Jurkat, Clone E6-1 (cell line): ENCODE data around the gene MED27.

Source experiments
- DNase-seq: peaks from one replicate; pipeline ENCODE4 v3.0.0-alpha.2; 2011; ENCODE audit warnings: low read depth, low spot score
- H3K4me3 ChIP-seq: 2 replicates; pipeline ENCODE4 v1.5.1; 2011; ENCODE audit warnings: mild to moderate bottlenecking, low read length, control low read depth, moderate library complexity

MED27 gene

GRCh38 chr9:131854896-131855613, 224.6 kb downstream of the MED27 start:
- no peak for DNase-seq
- no peak overlapping the region for H3K4me3 ChIP-seq

- DNase-seq, result no peak
- no peak overlapping the region for H3K4me3 ChIP-seq
These were observed 225.3 kb downstream of the MED27 start for GRCh38 chr9:131854334-131854733.

GRCh38 chr9:131853434-131853833, 226.2 kb downstream of the MED27 start:
- no peak for DNase-seq
- H3K4me3 ChIP-seq, result no peak overlapping the region

GRCh38 chr9:131851414-131851813, 228.3 kb downstream of the MED27 start:
- DNase-seq, result no peak
- H3K4me3 ChIP-seq, result no peak overlapping the region

GRCh38 chr9:131849391-131849790, 230.3 kb downstream of the MED27 start:
- no peak overlapping the region for H3K4me3 ChIP-seq
- DNase-seq, result no peak

GRCh38 chr9:131848570-131849160, 231.0 kb downstream of the MED27 start:
- DNase-seq, result no peak
- H3K4me3 ChIP-seq, result no peak overlapping the region

GRCh38 chr9:131847665-131848354, 231.9 kb downstream of the MED27 start:
- H3K4me3 ChIP-seq, result no peak overlapping the region
- DNase-seq, result no peak

GRCh38 chr9:131845305-131846298, 234.1 kb downstream of the MED27 start:
- no peak for DNase-seq
- H3K4me3 ChIP-seq, result no peak overlapping the region

GRCh38 chr9:131844745-131845118, 234.9 kb downstream of the MED27 start:
- DNase-seq, result no peak
- H3K4me3 ChIP-seq, result no peak overlapping the region

GRCh38 chr9:131843989-131844744, 235.5 kb downstream of the MED27 start:
- no peak overlapping the region for H3K4me3 ChIP-seq

GRCh38 chr9:131841765-131842318, 237.8 kb downstream of the MED27 start:
- H3K4me3 ChIP-seq, result no peak overlapping the region
- DNase-seq, result no peak

More at GRCh38 chr9:131843989-131844744, 235.5 kb downstream of the MED27 start:
- DNase-seq, result no peak

- H3K4me3 ChIP-seq, result no peak overlapping the region
- no peak for DNase-seq
These were observed 238.6 kb downstream of the MED27 start for GRCh38 chr9:131840751-131841702.

- peak; percentile 68 for DNase-seq
- no peak overlapping the region for H3K4me3 ChIP-seq
These were observed 239.4 kb downstream of the MED27 start for GRCh38 chr9:131840220-131840619.

GRCh38 chr9:131839281-131840084, 240.2 kb downstream of the MED27 start:
- no peak for DNase-seq
- H3K4me3 ChIP-seq, result no peak overlapping the region

- no peak for DNase-seq
- no peak overlapping the region for H3K4me3 ChIP-seq
These were observed 241.0 kb downstream of the MED27 start for GRCh38 chr9:131838530-131839280.

GRCh38 chr9:131837836-131838235, 241.8 kb downstream of the MED27 start:
- no peak for DNase-seq
- no peak overlapping the region for H3K4me3 ChIP-seq
